Osteocyte (in vitro differentiated cells): Measurements from ENCODE around the gene DOK6. TPM values are rescaled to one million over a fixed set of nuclear protein-coding genes. Genes with fewer than 3 reads are reported as not detected.

ENCODE experiments used
- DNase-seq: peaks from one replicate; pipeline ENCODE4 v3.0.0; 2021; ENCODE audit warnings: mixed read lengths; ENCODE audit not compliant: unreplicated experiment; ENCODE audit errors: extremely low spot score
- H3K27ac Mint-ChIP-seq: one replicate; pipeline ENCODE4 v1.8.0; 2021; ENCODE audit warnings: mild to moderate bottlenecking, mixed read lengths; ENCODE audit not compliant: unreplicated experiment
- H3K27me3 Mint-ChIP-seq: one replicate; pipeline ENCODE4 v1.8.0; 2021; ENCODE audit warnings: mixed read lengths; ENCODE audit not compliant: unreplicated experiment
- H3K36me3 Mint-ChIP-seq: one replicate; pipeline ENCODE4 v1.8.0; 2021; ENCODE audit warnings: mixed read lengths; ENCODE audit not compliant: unreplicated experiment
- H3K4me1 Mint-ChIP-seq: one replicate; pipeline ENCODE4 v1.8.0; 2021; ENCODE audit warnings: mixed read lengths; ENCODE audit not compliant: unreplicated experiment
- H3K4me3 Mint-ChIP-seq: one replicate; pipeline ENCODE4 v1.8.0; 2021; ENCODE audit warnings: mild to moderate bottlenecking, moderate library complexity, mixed read lengths; ENCODE audit not compliant: unreplicated experiment
- H3K9me3 Mint-ChIP-seq: one replicate; pipeline ENCODE4 v1.8.0; 2021; ENCODE audit warnings: mixed read lengths; ENCODE audit not compliant: unreplicated experiment
- total RNA-seq: library from RNA; stranded (reverse); gene quantifications from 2 replicates; pipeline ENCODE4 v1.2.1, GENCODE V29; 2021
- TF ChIP-seq, protein P1 (sequence below): fragments of 200-600 bp; sonication (generic); IDR thresholded peaks from 2 replicates; pipeline ENCODE4 v1.5.0; 2021; ENCODE audit warnings: antibody characterized with exemption, mild to moderate bottlenecking, moderate library complexity

Gene DOK6
- total RNA-seq, 1 donor from 2014 or later, result 4.6 TPM

- Mint-ChIP-seq H3K27me3 (peaks cover 10% of the 10 kb centered on the region), H3K36me3 (no peaks in the 10 kb centered on the region), H3K4me3 (no peak overlapping the region), H3K4me1 (peaks cover 3% of the 10 kb centered on the region), H3K9me3 (no peaks in the 10 kb centered on the region), H3K27ac (no peak overlapping the region)
- DNase-seq, result no peak
- TF ChIP-seq, protein P1, sequence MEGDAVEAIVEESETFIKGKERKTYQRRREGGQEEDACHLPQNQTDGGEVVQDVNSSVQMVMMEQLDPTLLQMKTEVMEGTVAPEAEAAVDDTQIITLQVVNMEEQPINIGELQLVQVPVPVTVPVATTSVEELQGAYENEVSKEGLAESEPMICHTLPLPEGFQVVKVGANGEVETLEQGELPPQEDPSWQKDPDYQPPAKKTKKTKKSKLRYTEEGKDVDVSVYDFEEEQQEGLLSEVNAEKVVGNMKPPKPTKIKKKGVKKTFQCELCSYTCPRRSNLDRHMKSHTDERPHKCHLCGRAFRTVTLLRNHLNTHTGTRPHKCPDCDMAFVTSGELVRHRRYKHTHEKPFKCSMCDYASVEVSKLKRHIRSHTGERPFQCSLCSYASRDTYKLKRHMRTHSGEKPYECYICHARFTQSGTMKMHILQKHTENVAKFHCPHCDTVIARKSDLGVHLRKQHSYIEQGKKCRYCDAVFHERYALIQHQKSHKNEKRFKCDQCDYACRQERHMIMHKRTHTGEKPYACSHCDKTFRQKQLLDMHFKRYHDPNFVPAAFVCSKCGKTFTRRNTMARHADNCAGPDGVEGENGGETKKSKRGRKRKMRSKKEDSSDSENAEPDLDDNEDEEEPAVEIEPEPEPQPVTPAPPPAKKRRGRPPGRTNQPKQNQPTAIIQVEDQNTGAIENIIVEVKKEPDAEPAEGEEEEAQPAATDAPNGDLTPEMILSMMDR, result no peak
These were observed 263.7 kb downstream of the DOK6 start for GRCh38 chr18:69664399-69664798.

DNA sequence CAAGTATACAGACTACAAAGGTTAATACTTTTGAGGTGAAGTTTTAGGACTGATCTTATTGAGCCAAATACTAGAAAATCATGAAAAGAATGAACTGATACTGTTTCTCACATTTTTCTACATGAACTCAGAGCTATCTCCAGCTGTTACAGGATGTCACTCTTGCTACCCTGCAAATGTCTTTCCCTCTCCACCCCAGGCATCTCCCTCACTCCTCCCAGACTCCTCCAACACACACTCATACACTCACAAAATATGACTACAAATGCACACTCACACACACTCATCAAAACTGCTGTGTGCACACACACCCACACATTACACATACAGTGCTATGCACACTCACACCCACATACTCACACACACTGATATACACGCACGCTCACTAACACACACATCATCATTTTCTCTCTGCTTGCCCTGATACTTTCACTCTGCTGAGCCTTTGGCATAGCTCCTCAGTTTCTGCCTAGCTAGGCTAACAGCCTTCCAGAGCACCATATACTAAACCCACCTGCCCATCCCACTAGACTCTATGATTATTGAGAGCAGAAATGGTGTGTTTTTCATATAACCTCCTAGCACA is 273.7 kb downstream of the DOK6 start:
- H3K9me3 Mint-ChIP-seq, result no peaks in the 10 kb centered on the region
- H3K27me3 Mint-ChIP-seq, result no peaks in the 10 kb centered on the region
- H3K4me1 Mint-ChIP-seq, result peaks cover 26% of the 10 kb centered on the region
- H3K4me3 Mint-ChIP-seq, result no peak overlapping the region
- TF ChIP-seq, protein P1, result no peak
- H3K36me3 Mint-ChIP-seq, result no peaks in the 10 kb centered on the region
- no peak overlapping the region for H3K27ac Mint-ChIP-seq
- no peak for DNase-seq

DNA sequence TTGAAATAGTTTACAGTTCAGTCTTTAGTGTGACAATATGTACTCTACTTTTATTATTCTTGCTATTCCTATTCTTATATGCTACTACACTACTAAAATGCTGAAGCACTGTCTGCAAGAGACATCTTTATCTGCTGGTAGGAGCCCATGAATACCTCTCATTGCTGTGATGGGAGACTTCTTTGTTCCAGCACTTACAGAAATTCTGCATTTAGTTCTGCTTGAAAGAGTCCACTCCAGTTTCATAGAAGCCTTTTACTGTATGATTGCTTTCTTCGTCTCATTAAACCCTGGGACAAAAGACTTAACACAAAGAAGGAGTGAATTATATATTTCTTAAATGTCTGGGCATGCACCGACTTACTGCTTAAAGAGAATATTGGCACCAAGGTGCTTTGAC is 274.3 kb downstream of the DOK6 start:
- TF ChIP-seq, protein P1, result no peak
- H3K36me3 Mint-ChIP-seq, result no peaks in the 10 kb centered on the region
- peaks cover 26% of the 10 kb centered on the region for H3K4me1 Mint-ChIP-seq
- no peaks in the 10 kb centered on the region for H3K27me3 Mint-ChIP-seq
- H3K27ac Mint-ChIP-seq, result no peak overlapping the region
- no peaks in the 10 kb centered on the region for H3K9me3 Mint-ChIP-seq
- no peak for DNase-seq
- no peak overlapping the region for H3K4me3 Mint-ChIP-seq

DNA sequence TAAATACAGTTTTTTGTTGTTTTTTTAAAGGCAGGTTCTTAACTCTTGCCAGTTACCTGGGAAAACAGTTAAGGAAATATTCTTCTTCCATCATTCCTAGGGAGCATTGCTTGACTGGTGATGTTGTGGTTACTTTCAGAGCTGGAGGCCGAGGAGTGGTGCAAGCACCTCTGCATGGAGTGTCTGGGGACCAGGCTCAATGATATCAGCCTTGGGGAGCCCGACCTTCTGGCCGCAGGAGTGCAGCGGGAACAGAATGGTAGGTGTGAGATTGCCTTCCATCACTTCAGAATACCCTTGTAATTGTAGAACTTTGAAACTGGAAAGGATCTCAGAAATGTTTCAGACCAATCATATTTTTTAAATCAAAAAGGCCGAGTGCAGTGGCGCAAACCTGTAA is 276.9 kb downstream of the DOK6 start:
- Mint-ChIP-seq H3K9me3 (no peaks in the 10 kb centered on the region), H3K27me3 (no peaks in the 10 kb centered on the region), H3K4me3 (no peak overlapping the region), H3K27ac (no peak overlapping the region), H3K4me1 (peaks cover 27% of the 10 kb centered on the region), H3K36me3 (no peaks in the 10 kb centered on the region)
- TF ChIP-seq, protein P1, result no peak
- no peak for DNase-seq

DNA sequence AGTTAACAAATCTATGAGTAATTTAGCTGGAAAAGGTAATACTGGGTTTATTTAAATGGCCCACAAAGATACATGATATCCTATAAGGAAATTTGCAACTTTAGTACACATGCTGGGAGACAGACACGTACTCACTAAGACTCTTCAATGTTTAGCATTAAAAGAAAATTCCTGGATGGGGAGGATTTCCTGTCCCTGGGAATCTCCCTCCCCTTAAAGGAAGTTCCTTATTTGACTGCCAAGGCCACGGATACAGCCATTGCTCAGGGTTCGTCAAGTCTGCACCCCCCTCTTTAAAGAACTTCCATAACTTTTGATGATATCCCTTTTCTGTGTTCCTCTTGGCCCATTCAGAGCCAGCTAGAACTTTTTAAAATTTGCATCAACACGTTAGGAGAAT is 279.4 kb downstream of the DOK6 start:
- Mint-ChIP-seq H3K27ac (no peak overlapping the region), H3K36me3 (no peaks in the 10 kb centered on the region), H3K27me3 (no peaks in the 10 kb centered on the region), H3K4me1 (peaks cover 16% of the 10 kb centered on the region), H3K4me3 (no peak overlapping the region), H3K9me3 (no peaks in the 10 kb centered on the region)
- DNase-seq, result no peak
- TF ChIP-seq, protein P1, result no peak
